RWPE2 (cell line): Measurements from ENCODE around the gene POU4F3.

Experiments
- ATAC-seq: fragments of 200-7000 bp; cut with Tn5 transposase; 3 replicates; pipeline ENCODE4 v1.9.1; 2021; ENCODE audit warnings: low read depth
- DNase-seq: peaks from one replicate; pipeline ENCODE4 v3.0.0-alpha.2; 2020; ENCODE audit warnings: low spot score
- H3K27ac ChIP-seq: fragments of 450-650 bp; 2 replicates; pipeline ENCODE4 v1.5.1; 2017; ENCODE audit warnings: mild to moderate bottlenecking; ENCODE audit not compliant: poor library complexity, severe bottlenecking
- H3K27me3 ChIP-seq: fragments of 250-450 bp; sonication (Bioruptor Pico); 2 replicates; pipeline ENCODE4 v1.5.1; 2021; ENCODE audit warnings: mild to moderate bottlenecking, moderate library complexity; ENCODE audit not compliant: insufficient read depth, poor library complexity, severe bottlenecking
- H3K36me3 ChIP-seq: fragments of 250-450 bp; sonication (Bioruptor Pico); 2 replicates; pipeline ENCODE4 v1.5.1; 2020; ENCODE audit warnings: low read depth, mild to moderate bottlenecking, moderate library complexity
- H3K4me1 ChIP-seq: fragments of 250-450 bp; sonication (Bioruptor Pico); 2 replicates; pipeline ENCODE4 v1.5.1; 2021; ENCODE audit warnings: mild to moderate bottlenecking, moderate library complexity; ENCODE audit not compliant: insufficient read depth, poor library complexity, severe bottlenecking
- H3K4me3 ChIP-seq: fragments of 250-450 bp; sonication (Bioruptor Pico); 2 replicates; pipeline ENCODE4 v1.5.1; 2021; ENCODE audit warnings: mild to moderate bottlenecking, moderate library complexity; ENCODE audit not compliant: severe bottlenecking
- H3K9me3 ChIP-seq: fragments of 250-450 bp; sonication (Bioruptor Pico); 2 replicates; pipeline ENCODE4 v1.5.1; 2021; ENCODE audit warnings: mild to moderate bottlenecking, moderate library complexity; ENCODE audit not compliant: severe bottlenecking
- TF ChIP-seq, protein P1 (sequence below): fragments of 450-650 bp; IDR thresholded peaks from one replicate; pipeline ENCODE4 v1.5.1; 2017; ENCODE audit warnings: mild to moderate bottlenecking, moderate library complexity; ENCODE audit not compliant: poor library complexity, severe bottlenecking

The POU4F3 gene

GRCh38 chr5:146329697-146330096, 8.9 kb upstream of the POU4F3 start:
- H3K4me1 ChIP-seq = no peaks in the 10 kb centered on the region
- TF ChIP-seq, protein P1, sequence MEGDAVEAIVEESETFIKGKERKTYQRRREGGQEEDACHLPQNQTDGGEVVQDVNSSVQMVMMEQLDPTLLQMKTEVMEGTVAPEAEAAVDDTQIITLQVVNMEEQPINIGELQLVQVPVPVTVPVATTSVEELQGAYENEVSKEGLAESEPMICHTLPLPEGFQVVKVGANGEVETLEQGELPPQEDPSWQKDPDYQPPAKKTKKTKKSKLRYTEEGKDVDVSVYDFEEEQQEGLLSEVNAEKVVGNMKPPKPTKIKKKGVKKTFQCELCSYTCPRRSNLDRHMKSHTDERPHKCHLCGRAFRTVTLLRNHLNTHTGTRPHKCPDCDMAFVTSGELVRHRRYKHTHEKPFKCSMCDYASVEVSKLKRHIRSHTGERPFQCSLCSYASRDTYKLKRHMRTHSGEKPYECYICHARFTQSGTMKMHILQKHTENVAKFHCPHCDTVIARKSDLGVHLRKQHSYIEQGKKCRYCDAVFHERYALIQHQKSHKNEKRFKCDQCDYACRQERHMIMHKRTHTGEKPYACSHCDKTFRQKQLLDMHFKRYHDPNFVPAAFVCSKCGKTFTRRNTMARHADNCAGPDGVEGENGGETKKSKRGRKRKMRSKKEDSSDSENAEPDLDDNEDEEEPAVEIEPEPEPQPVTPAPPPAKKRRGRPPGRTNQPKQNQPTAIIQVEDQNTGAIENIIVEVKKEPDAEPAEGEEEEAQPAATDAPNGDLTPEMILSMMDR = no peak
- H3K4me3 ChIP-seq = no peak overlapping the region
- ATAC-seq (no peak), DNase-seq (no peak)
- no peaks in the 10 kb centered on the region for H3K9me3 ChIP-seq
- H3K36me3 ChIP-seq = no peaks in the 10 kb centered on the region
- no peak overlapping the region for H3K27ac ChIP-seq
- peaks cover 62% of the 10 kb centered on the region for H3K27me3 ChIP-seq

DNA sequence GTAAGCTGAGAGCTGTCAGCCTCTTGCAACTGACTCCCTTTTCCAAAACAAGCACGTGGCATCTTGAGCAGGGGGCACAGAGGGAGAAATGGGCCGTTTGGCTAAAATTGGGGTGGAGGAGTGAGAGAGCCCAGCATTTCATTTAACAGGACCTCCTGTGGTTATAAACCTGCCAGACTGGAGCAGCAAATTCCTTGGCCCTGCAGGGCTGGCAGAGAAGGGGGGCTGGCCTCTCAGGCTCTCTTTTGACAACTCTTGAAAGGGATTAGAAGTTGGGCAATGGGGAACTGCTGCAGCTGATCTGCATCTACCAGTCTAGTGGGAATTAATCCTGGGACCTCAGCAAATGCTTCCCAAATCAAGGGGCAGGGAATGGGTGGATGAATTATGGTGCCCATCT, 7.2 kb upstream of the POU4F3 start:
- TF ChIP-seq, protein P1 = no peak
- no peaks in the 10 kb centered on the region for H3K36me3 ChIP-seq
- no peaks in the 10 kb centered on the region for H3K9me3 ChIP-seq
- H3K27me3 ChIP-seq = peaks cover 78% of the 10 kb centered on the region
- no peak overlapping the region for H3K4me3 ChIP-seq
- H3K4me1 ChIP-seq = no peaks in the 10 kb centered on the region
- no peak for ATAC-seq
- no peak for DNase-seq
- no peak overlapping the region for H3K27ac ChIP-seq

GRCh38 chr5:146334074-146334533, 4.5 kb upstream of the POU4F3 start:
- Histone ChIP-seq H3K36me3 (no peaks in the 10 kb centered on the region), H3K4me1 (no peaks in the 10 kb centered on the region), H3K27me3 (peaks cover 93% of the 10 kb centered on the region), H3K27ac (no peak overlapping the region), H3K9me3 (no peaks in the 10 kb centered on the region), H3K4me3 (no peak overlapping the region)
- TF ChIP-seq, protein P1 = no peak
- DNase-seq (no peak), ATAC-seq (no peak)

GRCh38 chr5:146336197-146336596, 2.4 kb upstream of the POU4F3 start:
- peaks cover 97% of the 10 kb centered on the region for H3K27me3 ChIP-seq
- H3K4me3 ChIP-seq = no peak overlapping the region
- no peaks in the 10 kb centered on the region for H3K9me3 ChIP-seq
- no peaks in the 10 kb centered on the region for H3K4me1 ChIP-seq
- TF ChIP-seq, protein P1 = no peak
- no peak overlapping the region for H3K27ac ChIP-seq
- DNase-seq (no peak), ATAC-seq (no peak)
- H3K36me3 ChIP-seq = no peaks in the 10 kb centered on the region

- H3K9me3 ChIP-seq = no peaks in the 10 kb centered on the region
These were observed 1.3 kb upstream of the POU4F3 start for GRCh38 chr5:146337264-146337904.

More at GRCh38 chr5:146337264-146337904, 1.3 kb upstream of the POU4F3 start:
- H3K27ac ChIP-seq = no peak overlapping the region
- ATAC-seq (no peak), DNase-seq (no peak)
- TF ChIP-seq, protein P1 = no peak
- peaks cover 97% of the 10 kb centered on the region for H3K27me3 ChIP-seq
- H3K4me3 ChIP-seq = no peak overlapping the region
- no peaks in the 10 kb centered on the region for H3K4me1 ChIP-seq
- no peaks in the 10 kb centered on the region for H3K36me3 ChIP-seq
